Activated T-cell treated with anti-CD3 and anti-CD28 coated beads for 1 hour (primary cell): ENCODE results near the gene MEIOSIN.
"Not testable (repeated sequence)": the region's sequence is repeated elsewhere in the genome, so short reads cannot be mapped to it uniquely, and the experiment has no call there.

ENCODE experiments used
- DNase-seq: peaks from one replicate; pipeline ENCODE4 v3.0.0-alpha.2; 2020; ENCODE audit warnings: low read depth

The MEIOSIN gene

GRCh38 chr19:45733160-45733810 lies at the start of gene MEIOSIN:
TSS of gene MEIOSIN (plus strand) at chr19:45733439. CDS start at chr19:45735377, 1,938 bp downstream.
- no peak for DNase-seq

DNA sequence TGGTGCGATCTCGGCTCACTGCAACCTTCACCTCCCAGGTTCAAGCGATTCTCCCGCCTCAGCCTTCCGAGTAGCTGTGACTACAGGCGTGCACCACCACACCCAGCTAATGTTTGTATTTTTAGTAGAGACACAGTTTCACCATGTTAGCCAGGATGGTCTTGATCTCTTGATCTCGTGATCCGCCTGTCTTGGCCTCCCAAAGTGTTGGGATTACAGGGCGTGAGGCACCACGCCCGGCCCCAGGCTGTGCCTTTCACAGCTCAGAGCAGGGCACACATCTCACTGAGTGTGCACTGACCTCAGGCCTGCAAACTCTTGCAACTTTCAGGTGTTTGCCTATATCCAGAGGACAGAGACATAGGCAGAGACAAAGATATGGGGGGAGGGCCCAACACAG lies 48.2 kb upstream of the MEIOSIN start:
- DNase-seq: not testable (repeated sequence)

- no peak for DNase-seq
Measured at GRCh38 chr19:45687599-45687998, 45.6 kb upstream of the MEIOSIN start.

DNA sequence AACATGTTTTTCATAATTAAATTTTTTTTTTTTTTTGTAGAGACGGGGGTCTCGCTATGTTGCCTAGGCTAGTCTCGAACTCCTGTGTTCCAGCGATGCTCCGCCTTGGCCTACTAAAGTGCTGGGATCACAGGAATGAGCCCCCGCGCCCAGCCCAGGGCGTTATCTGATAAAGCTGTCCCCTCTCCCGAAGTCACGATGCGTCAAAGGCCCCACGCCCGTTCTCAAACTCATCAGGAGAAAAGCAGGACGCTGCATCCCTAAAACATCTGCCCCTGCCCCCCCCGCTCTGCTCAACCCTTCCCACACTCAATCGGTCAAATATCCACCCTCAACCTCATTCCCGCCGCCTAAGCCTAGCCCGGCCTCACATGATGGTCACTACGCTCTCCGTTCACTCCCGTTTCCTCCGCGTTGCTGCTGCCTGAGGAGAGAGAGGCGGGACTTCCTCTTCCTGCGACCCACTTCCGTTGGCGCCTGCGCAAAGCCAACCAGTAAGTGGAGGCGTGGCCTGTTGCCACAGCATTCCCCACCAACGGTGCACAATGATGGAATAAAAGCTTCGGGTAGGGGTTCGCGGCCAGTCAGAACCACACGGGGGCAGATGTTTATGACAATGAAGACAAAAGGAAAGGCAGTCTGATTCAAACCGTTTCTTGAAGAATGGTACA lies 41.6 kb upstream of the MEIOSIN start, which contains the start of gene SNRPD2:
Gene SNRPD2 (minus strand): TSS at position 438 of the 671 bp plus-strand sequence. CDS start 65 bp downstream, at position 373.
- peak; percentile 90 for DNase-seq

DNA sequence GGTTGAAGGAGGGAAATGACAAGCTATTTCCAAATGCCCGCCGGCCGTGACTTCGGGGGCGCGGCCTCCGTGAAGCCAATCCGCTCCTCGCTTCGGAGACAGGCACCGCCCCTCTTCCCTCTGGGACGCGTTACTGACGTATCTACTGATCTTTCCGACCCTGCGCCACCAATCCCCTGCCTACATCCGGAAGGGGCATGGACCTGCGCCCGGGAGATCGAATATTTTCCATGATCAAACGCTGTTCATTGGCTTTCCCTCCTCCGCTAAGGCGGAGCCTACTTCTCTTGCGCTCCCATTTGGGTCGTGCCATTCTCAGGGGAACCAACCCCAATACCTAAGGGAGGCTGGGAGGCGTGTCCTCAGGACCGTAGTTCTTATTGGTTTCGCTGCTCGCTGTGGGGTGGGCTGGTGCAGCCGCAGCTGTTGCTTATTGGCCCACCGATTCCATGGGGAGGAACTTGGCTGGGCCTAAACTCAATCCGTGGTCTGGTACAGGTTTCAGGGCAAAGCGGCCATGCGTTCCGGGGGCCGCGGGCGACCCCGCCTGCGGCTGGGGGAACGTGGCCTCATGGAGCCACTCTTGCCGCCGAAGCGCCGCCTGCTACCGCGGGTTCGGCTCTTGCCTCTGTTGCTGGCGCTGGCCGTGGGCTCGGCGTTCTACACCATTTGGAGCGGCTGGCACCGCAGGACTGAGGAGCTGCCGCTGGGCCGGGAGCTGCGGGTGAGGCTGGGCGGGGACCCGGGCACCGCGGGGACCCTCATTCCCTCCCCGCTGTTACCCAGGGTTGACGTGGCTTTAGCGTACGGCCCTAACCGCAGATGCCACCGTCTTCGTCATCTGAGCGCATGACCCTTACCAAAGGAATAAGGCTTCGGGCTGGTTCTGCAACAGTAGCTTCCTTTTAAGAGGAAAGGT lies 40.8 kb upstream of the MEIOSIN start, which contains the start of gene QPCTL:
Gene QPCTL (plus strand): TSS at position 480 of the 919 bp plus-strand sequence. CDS start 38 bp downstream, at position 518.
- peak; percentile 94 for DNase-seq

DNA sequence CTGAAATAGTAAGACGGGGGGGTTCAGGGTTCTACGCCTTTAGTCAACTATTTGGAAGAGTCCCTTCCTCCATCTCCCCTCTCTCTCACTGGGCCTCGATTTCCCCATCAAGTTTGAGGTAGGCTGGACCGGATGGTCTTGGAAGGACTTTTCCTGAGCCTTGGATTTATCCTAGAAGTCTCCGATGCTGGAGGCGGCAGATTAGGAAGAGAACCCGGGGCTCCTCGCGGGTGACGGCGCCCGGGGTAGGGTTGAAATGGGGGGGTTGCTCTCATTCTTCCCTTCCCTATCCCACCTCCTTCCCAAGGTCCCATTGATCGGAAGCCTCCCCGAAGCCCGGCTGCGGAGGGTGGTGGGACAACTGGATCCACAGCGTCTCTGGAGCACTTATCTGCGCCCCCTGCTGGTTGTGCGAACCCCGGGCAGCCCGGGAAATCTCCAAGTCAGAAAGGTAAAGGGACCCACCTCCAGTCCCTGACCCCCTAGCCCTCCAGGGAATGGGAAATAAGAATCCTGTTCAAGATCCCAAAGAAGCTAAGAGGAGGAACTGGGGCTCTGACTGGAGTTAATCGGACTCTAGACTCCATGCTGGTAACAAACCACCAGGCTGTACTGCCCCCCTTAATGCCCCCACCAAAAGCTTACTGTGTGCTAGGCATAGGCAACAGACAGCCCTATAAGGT lies 40.0 kb upstream of the MEIOSIN start:
- DNase-seq: peak; percentile 79

DNA sequence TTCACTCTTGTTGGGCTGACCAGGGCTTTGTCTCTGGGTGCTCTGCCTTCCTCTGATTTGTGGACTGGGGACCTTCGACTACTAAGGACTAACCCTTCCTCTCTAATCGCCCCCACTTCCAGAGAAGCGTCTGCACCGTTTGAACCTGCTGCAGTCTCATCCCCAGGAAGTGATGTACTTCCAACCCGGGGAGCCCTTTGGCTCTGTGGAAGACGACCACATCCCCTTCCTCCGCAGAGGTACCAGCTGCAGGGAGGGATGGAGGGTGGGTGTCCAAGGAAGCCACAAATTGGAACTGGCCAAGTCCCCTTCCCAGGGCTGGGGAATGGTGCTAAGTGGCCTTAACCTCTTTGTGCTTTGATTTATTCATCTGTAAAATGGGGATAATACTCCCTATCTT lies 31.6 kb upstream of the MEIOSIN start:
- DNase-seq: no peak

DNA sequence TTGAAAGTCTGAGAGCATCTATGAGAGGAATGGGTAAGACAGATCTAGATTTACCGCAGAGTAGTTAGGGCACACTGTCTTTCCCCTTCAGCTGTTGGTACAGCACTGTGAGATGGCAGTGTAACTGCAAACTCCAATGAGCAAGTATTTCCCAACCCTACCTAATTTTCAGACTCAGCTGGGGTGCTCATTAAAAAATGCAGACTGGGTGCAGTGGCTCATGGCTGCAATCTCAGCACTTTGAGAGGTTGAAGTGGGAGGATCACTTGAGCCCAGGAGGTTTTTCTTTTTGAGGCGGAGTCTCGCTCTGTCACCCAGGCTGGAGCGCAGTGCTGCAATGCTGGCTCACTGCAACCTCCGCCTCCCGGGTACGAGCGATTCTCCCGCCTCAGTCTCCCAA lies 28.1 kb upstream of the MEIOSIN start:
- no peak for DNase-seq

DNA sequence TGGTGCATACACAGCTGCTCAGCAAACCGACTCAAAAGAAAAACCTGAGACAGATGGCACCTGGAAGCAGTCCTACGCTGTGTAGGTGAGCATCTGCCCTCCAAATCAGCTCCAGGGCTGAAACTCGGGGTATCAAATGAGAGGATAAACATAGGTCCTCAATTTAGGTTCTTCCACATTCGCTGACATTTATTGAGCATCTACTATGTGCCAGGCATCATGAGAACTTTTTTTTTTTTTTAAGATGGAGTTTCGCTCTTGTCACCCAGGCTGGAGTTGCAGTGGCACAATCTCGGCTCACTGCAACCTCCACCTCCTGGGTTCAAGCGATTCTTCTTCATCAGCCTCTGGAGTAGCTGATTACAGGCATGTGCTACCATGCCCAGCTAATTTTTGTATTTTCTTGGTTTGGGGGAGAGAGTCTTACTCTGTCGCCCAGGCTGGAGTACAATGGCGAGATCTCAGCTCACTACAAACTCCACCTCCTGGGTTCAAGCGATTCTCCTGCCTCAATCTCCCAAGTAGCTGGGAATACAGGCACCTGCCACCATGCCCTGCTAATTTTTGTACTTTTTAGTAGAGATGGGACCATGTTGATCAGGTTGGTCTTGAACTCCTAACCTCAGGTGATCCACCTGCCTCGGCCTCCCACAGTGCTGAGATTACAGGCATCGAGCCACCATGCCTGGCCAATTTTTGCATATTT lies 27.4 kb upstream of the MEIOSIN start:
- no peak for DNase-seq

DNA sequence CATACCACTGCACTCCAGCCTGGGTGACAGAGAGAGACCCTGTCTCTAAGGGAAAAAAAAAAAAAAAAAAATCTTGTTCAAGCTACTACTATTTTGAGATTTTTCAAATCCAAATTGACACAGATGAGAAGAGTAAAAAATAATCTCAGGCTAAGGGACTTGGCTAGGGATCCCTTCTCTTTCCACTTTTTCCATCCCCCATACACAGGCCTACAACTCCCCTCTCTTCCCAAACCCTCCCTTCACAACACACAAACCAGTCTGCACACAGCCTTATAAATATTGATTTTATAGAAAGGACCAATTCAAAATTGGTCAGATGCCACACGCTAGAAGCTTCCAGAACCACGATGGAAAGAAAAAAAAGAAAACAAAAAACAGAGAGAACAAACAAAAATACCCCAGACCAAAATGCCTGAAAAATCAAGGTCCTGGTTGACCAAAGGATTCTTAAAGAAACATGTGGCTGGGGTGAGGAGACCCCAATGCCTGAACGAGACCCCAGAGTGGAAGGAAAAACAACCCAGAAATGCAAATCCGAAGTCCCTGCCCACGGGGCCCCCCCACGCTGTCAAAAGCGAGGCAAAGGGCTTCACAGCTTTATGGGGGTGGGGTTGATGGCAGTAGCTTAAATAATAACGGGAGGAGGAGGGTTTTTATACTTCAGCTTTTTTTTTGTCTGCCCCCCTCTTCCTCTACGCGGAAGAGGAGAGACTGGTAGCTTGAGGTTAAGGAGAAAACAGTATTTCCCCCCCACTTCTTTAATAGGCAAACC lies 22.7 kb upstream of the MEIOSIN start:
- DNase-seq: no peak

- DNase-seq: no peak
Measured at GRCh38 chr19:45711851-45712698, 21.2 kb upstream of the MEIOSIN start.

DNA sequence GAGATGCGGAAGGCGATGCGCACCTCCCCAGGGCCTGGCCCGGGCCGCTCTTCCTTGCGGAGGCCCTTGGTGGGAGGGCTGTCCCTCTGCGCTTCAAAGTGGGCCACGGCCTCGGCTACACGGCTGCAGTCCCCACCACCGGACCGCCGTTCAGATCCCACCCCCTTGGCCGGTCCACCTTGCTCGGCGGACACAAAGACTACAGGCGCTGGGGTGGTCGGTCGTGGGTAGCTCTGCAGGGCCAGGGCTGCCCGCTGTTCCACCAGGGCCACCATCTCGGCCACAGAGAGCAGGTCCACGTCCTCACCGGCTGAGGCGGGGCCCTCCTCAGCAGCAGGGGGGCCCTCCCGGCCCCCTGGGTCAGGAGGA lies 20.6 kb upstream of the MEIOSIN start:
- no peak for DNase-seq

GRCh38 chr19:45713141-45713540 lies 20.1 kb upstream of the MEIOSIN start:
- DNase-seq: no peak

- DNase-seq: no peak
Measured at GRCh38 chr19:45715139-45715538, 18.1 kb upstream of the MEIOSIN start.

- DNase-seq: no peak
Measured at GRCh38 chr19:45716359-45717130, 16.7 kb upstream of the MEIOSIN start.

DNA sequence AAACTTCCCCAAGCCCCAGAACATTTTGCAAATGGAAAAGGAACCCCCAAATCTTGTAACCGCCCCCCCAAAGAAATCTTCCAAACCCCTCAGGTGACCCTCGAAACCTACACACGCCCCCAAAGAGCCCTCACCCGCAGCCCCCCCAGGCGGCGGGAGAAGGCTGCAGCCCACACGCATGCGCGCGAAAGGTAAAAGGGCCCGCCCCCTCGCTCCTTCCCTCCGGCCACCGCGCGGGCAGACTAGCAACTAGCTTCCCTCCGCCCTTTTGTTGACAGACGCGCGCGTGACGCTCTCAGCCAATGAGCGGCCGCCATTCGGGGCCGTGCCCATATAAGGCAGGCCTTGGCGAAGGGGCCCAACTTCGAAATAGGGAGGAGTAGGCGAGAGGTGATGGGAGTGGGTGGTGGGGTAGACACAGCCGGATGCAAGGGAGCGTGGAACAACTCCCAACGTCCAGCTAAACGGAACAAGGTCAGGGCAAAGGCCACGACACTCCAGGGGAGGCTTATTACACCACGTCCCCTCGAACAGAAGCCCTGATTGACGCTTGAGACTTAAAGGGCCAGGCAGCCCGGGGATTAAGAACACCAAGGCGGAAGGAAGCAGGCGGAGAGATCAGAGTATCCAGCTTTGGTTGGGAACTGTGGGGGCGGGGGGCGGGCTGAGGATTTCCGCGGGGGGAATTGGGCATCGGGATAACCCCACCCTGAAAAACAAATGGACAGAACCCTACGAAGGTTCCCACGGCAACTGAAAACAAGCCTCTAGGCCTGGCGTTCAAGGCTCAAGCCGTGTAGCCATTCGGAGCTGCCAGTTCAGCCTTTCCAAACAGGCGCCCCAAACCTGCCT lies 15.9 kb upstream of the MEIOSIN start:
- peak; percentile 96 for DNase-seq

DNA sequence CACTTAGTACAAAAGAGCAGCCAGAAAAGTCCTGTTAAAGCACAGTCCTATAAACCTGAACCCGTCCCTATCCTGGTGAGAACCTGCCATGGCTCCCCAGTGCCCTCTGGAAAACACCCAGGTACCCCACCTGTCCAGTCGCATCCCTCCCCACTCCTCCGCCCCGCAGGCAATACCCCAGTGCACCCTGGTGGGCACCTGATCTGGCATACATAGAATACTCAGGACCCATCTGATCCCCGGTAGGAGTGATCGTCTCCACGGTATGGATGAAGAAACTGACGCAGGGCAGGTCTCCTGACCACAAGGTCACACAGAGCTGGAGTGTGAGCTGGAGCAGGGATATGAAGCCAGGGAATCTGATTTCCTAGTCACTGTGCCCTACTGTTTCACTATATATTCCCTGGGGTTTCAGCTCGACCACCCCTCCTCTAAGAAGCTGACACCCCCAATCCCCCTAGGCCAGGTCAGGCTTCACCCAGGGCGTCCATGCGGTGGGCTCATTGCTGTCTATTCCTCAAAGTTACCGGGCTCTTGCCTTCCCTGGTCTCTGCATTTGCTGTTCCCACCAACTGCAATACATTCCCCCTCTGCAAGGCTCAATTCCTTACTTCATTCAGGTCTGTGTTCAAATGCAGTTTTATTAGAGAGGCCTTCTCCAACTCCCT lies 15.1 kb upstream of the MEIOSIN start:
- no peak for DNase-seq
